GM12878 (cell line): ENCODE data around the gene NPSR1. TPM values are rescaled to one million over a fixed set of nuclear protein-coding genes. Genes with fewer than 3 reads are reported as not detected.

Source experiments
- ATAC-seq: fragments of 200-7000 bp; cut with Tn5 transposase; 3 replicates; pipeline ENCODE4 v1.9.1; 2020; ENCODE audit warnings: mild to moderate bottlenecking, moderate library complexity
- BruUV-seq: library from RNA; stranded (reverse); fragments of 400-500 nt; replicated peaks from 2 replicates; lab custom pipeline; 2021; lab: Mats Ljungman, UMichigan
- CTCF ChIA-PET: fragments of 300-600 bp; sonication (Branson Sonifier 250); formaldehyde crosslinking; extraction: SDS; loops from one replicate; lab custom pipeline; 2021; ENCODE audit warnings: inconsistent platforms; lab: Yijun Ruan, JAX
- POLR2A ChIA-PET: fragments of 350-600 bp; formaldehyde crosslinking; extraction: SDS; loops from one replicate; lab custom pipeline; 2021; ENCODE audit warnings: inconsistent platforms; lab: Charles Lee
- RAD21 ChIA-PET: fragments of 300-600 bp; sonication (Branson Sonifier 250); formaldehyde crosslinking; loops from one replicate; lab custom pipeline; 2023; ENCODE audit warnings: antibody characterized with exemption; ENCODE audit not compliant: unreplicated experiment; lab: Charles Lee
- SMC1A ChIA-PET: fragments of 300-600 bp; sonication (Branson Sonifier 250); formaldehyde crosslinking; loops from one replicate; lab custom pipeline; 2023; ENCODE audit not compliant: unreplicated experiment, uncharacterized antibody; lab: Charles Lee
- DNase-seq: peaks from one replicate; pipeline ENCODE4 v3.0.0-alpha.2; 2011; ENCODE audit warnings: low read depth, low spot score
- FAIRE-seq: peaks from 3 replicates; lab custom pipeline; 2011; peaks lifted over from hg19 to GRCh38; lab: Jason Lieb, UNC
- H2AFZ ChIP-seq: 2 replicates; pipeline ENCODE4 v1.6.0; 2011; ENCODE audit warnings: low read depth, low read length, control low read depth; ENCODE audit not compliant: control insufficient read depth
- H3K27ac ChIP-seq: 2 replicates; pipeline ENCODE4 v1.5.1; 2011; ENCODE audit warnings: control low read depth; ENCODE audit not compliant: control insufficient read depth, insufficient read depth
- H3K27me3 ChIP-seq, 2 experiments: replicated peaks in 1 of 2; 2 replicates each; pipeline versions ENCODE4 v1.6.0 to v1.6.1; 2011; ENCODE audit warnings: low read length in 1 of 2; ENCODE audit not compliant: control insufficient read depth in 2 of 2, insufficient read depth in 2 of 2
- H3K36me3 ChIP-seq, 2 experiments: 2 replicates each; pipeline ENCODE4 v1.5.1; 2011; ENCODE audit warnings: low read length in 1 of 2; ENCODE audit not compliant: control insufficient read depth in 2 of 2, insufficient read depth in 2 of 2
- H3K4me1 ChIP-seq: 2 replicates; pipeline ENCODE4 v1.6.1; 2011; ENCODE audit warnings: mild to moderate bottlenecking, low read length, moderate library complexity, mixed read lengths; ENCODE audit not compliant: control insufficient read depth, insufficient read depth
- H3K4me2 ChIP-seq: 2 replicates; pipeline ENCODE4 v1.6.0; 2011; ENCODE audit warnings: control low read depth; ENCODE audit not compliant: control insufficient read depth, insufficient read depth
- H3K4me3 ChIP-seq: fragments of 200-600 bp; sonication (generic); 2 replicates; pipeline ENCODE4 v1.5.1; 2016
- H3K79me2 ChIP-seq: 2 replicates; pipeline ENCODE4 v1.6.0; 2011; ENCODE audit warnings: low read length; ENCODE audit not compliant: control insufficient read depth, insufficient read depth
- H3K9ac ChIP-seq: 2 replicates; pipeline ENCODE4 v1.8.0; 2011; ENCODE audit warnings: low read length, control low read depth, mixed read lengths; ENCODE audit not compliant: control insufficient read depth, insufficient read depth
- H3K9me3 ChIP-seq: replicated peaks from 3 replicates; pipeline ENCODE4 v1.5.1; 2011; ENCODE audit warnings: mild to moderate bottlenecking, low read length; ENCODE audit not compliant: control insufficient read depth, insufficient read depth
- H4K20me1 ChIP-seq: 2 replicates; pipeline ENCODE4 v1.6.0; 2011; ENCODE audit not compliant: control insufficient read depth, insufficient read depth
- CBX5 ChIP-seq: sonication (generic); IDR thresholded peaks from 2 replicates; pipeline ENCODE4 v1.6.1; 2016; ENCODE audit warnings: low read depth, moderate library complexity, mild to moderate bottlenecking, inconsistent platforms
- CREB1 ChIP-seq: IDR thresholded peaks from 2 replicates; pipeline ENCODE4 v1.6.1; 2012; ENCODE audit warnings: low read depth, mild to moderate bottlenecking, inconsistent platforms
- MYB ChIP-seq: fragments of 150-350 bp; IDR thresholded peaks from 2 replicates; pipeline ENCODE4 v1.6.1; 2014; ENCODE audit warnings: mild to moderate bottlenecking, low read depth, low read length, borderline replicate concordance
- RB1 ChIP-seq: fragments of 450-650 bp; formaldehyde crosslinking; IDR thresholded peaks from 2 replicates; pipeline ENCODE4 v1.6.1; 2017; ENCODE audit warnings: mild to moderate bottlenecking, borderline replicate concordance
- SUZ12 ChIP-seq: fragments of 200-600 bp; sonication (generic); IDR thresholded peaks from one replicate; pipeline ENCODE4 v1.6.1; 2018; ENCODE audit warnings: antibody characterized with exemption, mild to moderate bottlenecking; ENCODE audit not compliant: unreplicated experiment
- TCF12 ChIP-seq: IDR thresholded peaks from 2 replicates; pipeline ENCODE4 v1.6.1; 2011; ENCODE audit warnings: low read depth, mild to moderate bottlenecking, low read length
- YBX1 ChIP-seq: fragments of 450-650 bp; IDR thresholded peaks from 2 replicates; pipeline ENCODE4 v1.6.1; 2016; ENCODE audit warnings: antibody characterized with exemption
- ZNF217 ChIP-seq: fragments of 450-650 bp; IDR thresholded peaks from 2 replicates; pipeline ENCODE4 v1.6.1; 2017; ENCODE audit warnings: antibody characterized with exemption, mild to moderate bottlenecking
- WGBS: methylation state at CpG from one replicate; pipeline ENCODE4 v1.1.6; 2016; ENCODE audit warnings: low lambda C conversion rate; ENCODE audit not compliant: insufficient replicate concordance, insufficient coverage; ENCODE audit errors: missing lambda C conversion rate; 5-methylcytosine and 5-hydroxymethylcytosine counted together
- in situ Hi-C: fragments of 300-500 bp; cut with MboI; formaldehyde crosslinking; loops from 9 replicates; pipeline ENCODE4 v1.14.3; 2018; ENCODE audit warnings: mixed read lengths
- intact Hi-C: fragments of 100-400 bp; cut with micrococcal nuclease; formaldehyde crosslinking; loops from one replicate; pipeline ENCODE4 v1.14.2; 2022; ENCODE audit not compliant: unreplicated experiment
- polyA plus RNA-seq, 11 experiments: library from polyadenylated mRNA; depleted of rRNA in 4 of 11; unstranded in 6 of 11; stranded (reverse) in 5 of 11; fragments of >200 nt; fragmentation: Nextera tagmentation in 4 of 11; fragmentation: Illumina TruSeq in 1 of 11; extraction: Ambion mirVana in 4 of 11; extraction: Trizol in 1 of 11; gene quantifications; 1 replicate in 1 of 11; 2 replicates in 10 of 11; pipeline versions ENCODE4 v1.2.1 to v1.2.3, GENCODE V29; 2011 to 2016; ENCODE audit warnings: inconsistent platforms in 2 of 11, missing spikeins in 2 of 11, low read depth in 1 of 11
- total RNA-seq, 4 experiments: library from RNA; depleted of rRNA in 3 of 4; stranded (reverse); fragments of >200 nt in 3 of 4; fragmentation: Illumina TruSeq in 1 of 4; extraction: Trizol in 1 of 4; gene quantifications; 2 replicates each; pipeline versions ENCODE4 v1.2.1 to v1.2.3, GENCODE V29; 2013 to 2021
- TF ChIP-seq, protein P1 (sequence below): fragments of 450-650 bp; formaldehyde crosslinking; IDR thresholded peaks from 2 replicates; pipeline ENCODE4 v1.4.0; 2020; ENCODE audit warnings: mild to moderate bottlenecking, moderate library complexity
- TF ChIP-seq, protein P2 (sequence below): fragments of 150-350 bp; IDR thresholded peaks from 2 replicates; pipeline ENCODE4 v1.6.1; 2014; ENCODE audit warnings: mild to moderate bottlenecking, low read depth, low read length
- TF ChIP-seq, protein P3 (sequence below): IDR thresholded peaks from 2 replicates; pipeline ENCODE4 v1.6.1; 2011; ENCODE audit warnings: mild to moderate bottlenecking, low read depth, low read length, moderate library complexity; ENCODE audit not compliant: insufficient replicate concordance

Gene NPSR1
- total and polyA plus RNA-seq, 10 of the 15 experiments (the other 5 are each of a cell fraction or from before 2014, with no cell fraction given): 0.20 TPM; not detected in 9

DNA sequence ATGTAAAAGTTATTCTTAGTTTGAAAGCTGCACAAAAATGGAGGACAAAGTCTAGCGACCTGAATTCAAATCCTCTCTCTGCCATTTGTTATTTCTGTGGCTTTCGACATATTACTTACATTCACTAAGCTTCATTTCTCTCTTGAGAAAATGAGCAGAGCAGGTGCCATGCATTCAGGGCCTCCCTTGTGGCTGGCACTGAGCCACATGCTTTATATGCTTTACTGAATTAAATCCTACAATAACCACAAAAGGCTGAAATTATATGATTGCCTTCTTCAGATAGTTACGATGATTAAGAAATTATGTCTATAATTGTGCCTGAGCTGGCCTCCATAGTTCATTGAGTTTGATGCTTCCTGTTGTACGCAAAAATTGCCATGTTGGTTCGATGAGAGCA lies 98.7 kb downstream of the NPSR1 start:
- WGBS: 38% methylated on average over 5 of the region's 5 CpGs
- in situ Hi-C loops: no loop called here
- FAIRE-seq: no peak

DNA sequence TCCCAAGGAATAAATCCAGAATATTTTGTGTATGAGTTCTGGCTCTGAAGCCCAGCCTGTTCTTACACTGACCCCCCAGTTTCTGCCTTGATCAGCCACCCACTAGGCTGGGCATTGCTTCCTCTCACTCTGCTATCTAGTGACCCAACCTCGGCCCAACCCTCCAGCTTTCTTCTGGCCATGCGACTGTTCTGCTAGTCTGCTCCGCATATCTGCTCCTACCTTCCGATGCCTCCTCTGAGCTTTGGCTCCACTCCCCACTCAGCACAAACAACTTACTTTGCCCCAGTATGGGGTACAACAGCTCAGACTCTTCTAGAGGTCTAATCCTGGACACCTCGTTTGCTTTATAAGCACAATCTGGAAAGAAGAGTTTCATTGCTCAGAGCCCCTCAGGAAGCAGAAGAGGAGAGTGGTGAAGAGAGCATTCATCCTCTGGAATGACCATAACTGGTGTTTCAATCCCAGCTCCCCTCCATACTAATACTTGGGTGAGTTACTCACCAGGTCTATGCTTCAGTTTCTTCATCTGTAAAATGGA lies 99.6 kb downstream of the NPSR1 start:
- RAD21 ChIA-PET: interaction anchor here (0.6 to 16.3 kb wide), 24 partner anchors 10 to 970 kb away, joined by 3 to 362 read pairs (median 4); no protein-coding TSS in a partner anchor
- POLR2A ChIA-PET: interaction anchor here (0.9 to 4.8 kb wide), 11 partner anchors 8 to 967 kb away, joined by 3 to 38 read pairs (median 6); no protein-coding TSS in a partner anchor
- TF ChIP-seq, protein P1, sequence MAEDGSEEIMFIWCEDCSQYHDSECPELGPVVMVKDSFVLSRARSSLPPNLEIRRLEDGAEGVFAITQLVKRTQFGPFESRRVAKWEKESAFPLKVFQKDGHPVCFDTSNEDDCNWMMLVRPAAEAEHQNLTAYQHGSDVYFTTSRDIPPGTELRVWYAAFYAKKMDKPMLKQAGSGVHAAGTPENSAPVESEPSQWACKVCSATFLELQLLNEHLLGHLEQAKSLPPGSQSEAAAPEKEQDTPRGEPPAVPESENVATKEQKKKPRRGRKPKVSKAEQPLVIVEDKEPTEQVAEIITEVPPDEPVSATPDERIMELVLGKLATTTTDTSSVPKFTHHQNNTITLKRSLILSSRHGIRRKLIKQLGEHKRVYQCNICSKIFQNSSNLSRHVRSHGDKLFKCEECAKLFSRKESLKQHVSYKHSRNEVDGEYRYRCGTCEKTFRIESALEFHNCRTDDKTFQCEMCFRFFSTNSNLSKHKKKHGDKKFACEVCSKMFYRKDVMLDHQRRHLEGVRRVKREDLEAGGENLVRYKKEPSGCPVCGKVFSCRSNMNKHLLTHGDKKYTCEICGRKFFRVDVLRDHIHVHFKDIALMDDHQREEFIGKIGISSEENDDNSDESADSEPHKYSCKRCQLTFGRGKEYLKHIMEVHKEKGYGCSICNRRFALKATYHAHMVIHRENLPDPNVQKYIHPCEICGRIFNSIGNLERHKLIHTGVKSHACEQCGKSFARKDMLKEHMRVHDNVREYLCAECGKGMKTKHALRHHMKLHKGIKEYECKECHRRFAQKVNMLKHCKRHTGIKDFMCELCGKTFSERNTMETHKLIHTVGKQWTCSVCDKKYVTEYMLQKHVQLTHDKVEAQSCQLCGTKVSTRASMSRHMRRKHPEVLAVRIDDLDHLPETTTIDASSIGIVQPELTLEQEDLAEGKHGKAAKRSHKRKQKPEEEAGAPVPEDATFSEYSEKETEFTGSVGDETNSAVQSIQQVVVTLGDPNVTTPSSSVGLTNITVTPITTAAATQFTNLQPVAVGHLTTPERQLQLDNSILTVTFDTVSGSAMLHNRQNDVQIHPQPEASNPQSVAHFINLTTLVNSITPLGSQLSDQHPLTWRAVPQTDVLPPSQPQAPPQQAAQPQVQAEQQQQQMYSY (CRISPR knock-in tag): no peak
- TF ChIP-seq, protein P2, sequence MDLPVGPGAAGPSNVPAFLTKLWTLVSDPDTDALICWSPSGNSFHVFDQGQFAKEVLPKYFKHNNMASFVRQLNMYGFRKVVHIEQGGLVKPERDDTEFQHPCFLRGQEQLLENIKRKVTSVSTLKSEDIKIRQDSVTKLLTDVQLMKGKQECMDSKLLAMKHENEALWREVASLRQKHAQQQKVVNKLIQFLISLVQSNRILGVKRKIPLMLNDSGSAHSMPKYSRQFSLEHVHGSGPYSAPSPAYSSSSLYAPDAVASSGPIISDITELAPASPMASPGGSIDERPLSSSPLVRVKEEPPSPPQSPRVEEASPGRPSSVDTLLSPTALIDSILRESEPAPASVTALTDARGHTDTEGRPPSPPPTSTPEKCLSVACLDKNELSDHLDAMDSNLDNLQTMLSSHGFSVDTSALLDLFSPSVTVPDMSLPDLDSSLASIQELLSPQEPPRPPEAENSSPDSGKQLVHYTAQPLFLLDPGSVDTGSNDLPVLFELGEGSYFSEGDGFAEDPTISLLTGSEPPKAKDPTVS: no peak
- TF ChIP-seq CREB1 (no peak), YBX1 (no peak)
- TF ChIP-seq, protein P3, sequence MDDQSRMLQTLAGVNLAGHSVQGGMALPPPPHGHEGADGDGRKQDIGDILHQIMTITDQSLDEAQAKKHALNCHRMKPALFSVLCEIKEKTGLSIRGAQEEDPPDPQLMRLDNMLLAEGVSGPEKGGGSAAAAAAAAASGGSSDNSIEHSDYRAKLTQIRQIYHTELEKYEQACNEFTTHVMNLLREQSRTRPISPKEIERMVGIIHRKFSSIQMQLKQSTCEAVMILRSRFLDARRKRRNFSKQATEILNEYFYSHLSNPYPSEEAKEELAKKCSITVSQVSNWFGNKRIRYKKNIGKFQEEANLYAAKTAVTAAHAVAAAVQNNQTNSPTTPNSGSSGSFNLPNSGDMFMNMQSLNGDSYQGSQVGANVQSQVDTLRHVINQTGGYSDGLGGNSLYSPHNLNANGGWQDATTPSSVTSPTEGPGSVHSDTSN: no peak

More for the DNA sequence above, 98.7 kb downstream of the NPSR1 start:
- BruUV-seq: no TSS peak
- ATAC-seq: no peak
- DNase-seq: no peak
- RAD21 ChIA-PET: interaction anchor here (1.2 to 16.3 kb wide), 9 partner anchors 10 to 971 kb away, joined by 3 to 362 read pairs (median 8); no protein-coding TSS in a partner anchor
- Histone ChIP-seq H3K9me3 (no peaks in the 10 kb centered on the region), H3K4me1 (no peaks in the 10 kb centered on the region), H2AFZ (no peak overlapping the region), H3K4me2 (no peak overlapping the region), H3K27me3 (no peaks in the 10 kb centered on the region), H3K79me2 (no peaks in the 10 kb centered on the region), H3K27ac (no peak overlapping the region), H3K9ac (no peak overlapping the region), H3K36me3 (no peaks in the 10 kb centered on the region), H3K4me3 (no peak overlapping the region), H4K20me1 (no peaks in the 10 kb centered on the region)
- CTCF ChIA-PET: interaction anchor here (1.4 to 5.1 kb wide), 10 partner anchors 9 to 436 kb away, joined by 3 to 92 read pairs (median 12); no protein-coding TSS in a partner anchor
- POLR2A ChIA-PET: interaction anchor here (1.0 to 4.8 kb wide), 8 partner anchors 10 to 968 kb away, joined by 3 to 38 read pairs (median 14); no protein-coding TSS in a partner anchor
- SMC1A ChIA-PET: interaction anchor here (0.8 to 5.1 kb wide), 17 partner anchors 10 to 973 kb away, joined by 3 to 107 read pairs (median 10); no protein-coding TSS in a partner anchor
- intact Hi-C loops: loop anchor here (10.0 kb wide), 1 partner anchor 968 kb away; no protein-coding TSS in a partner anchor
- TF ChIP-seq SUZ12: no peak
- TF ChIP-seq RB1: no peak
- TF ChIP-seq ZNF217: no peak
- TF ChIP-seq TCF12: no peak
- TF ChIP-seq CBX5: no peak
- no peak for TF ChIP-seq MYB

More for the DNA sequence above, 99.6 kb downstream of the NPSR1 start:
- no peaks in the 10 kb centered on the region for H3K79me2 ChIP-seq
- no peaks in the 10 kb centered on the region for H3K9me3 ChIP-seq
- peak; percentile 17 for ATAC-seq
- H3K4me1 ChIP-seq: no peaks in the 10 kb centered on the region
- WGBS: 52% methylated on average over 5 of the region's 5 CpGs
- no peak overlapping the region for H3K27ac ChIP-seq
- TSS peak; percentile 84 for BruUV-seq
- SMC1A ChIA-PET: interaction anchor here (0.8 to 5.1 kb wide), 26 partner anchors 10 to 277 kb away, joined by 3 to 107 read pairs (median 5); no protein-coding TSS in a partner anchor
- FAIRE-seq: no peak
- in situ Hi-C loops (no loop called here), intact Hi-C loops (loop anchor here (2.0 to 10.0 kb wide), 4 partner anchors 65 to 967 kb away; no protein-coding TSS in a partner anchor)
- no peak overlapping the region for H2AFZ ChIP-seq
- CTCF ChIA-PET: interaction anchor here (0.8 to 5.1 kb wide), 18 partner anchors 10 to 762 kb away, joined by 3 to 92 read pairs (median 5); no protein-coding TSS in a partner anchor
- no peak overlapping the region for H3K4me3 ChIP-seq
- H4K20me1 ChIP-seq: no peaks in the 10 kb centered on the region
- H3K9ac ChIP-seq: no peak overlapping the region
- no peaks in the 10 kb centered on the region for H3K27me3 ChIP-seq
- DNase-seq: no peak
- no peaks in the 10 kb centered on the region for H3K36me3 ChIP-seq
- H3K4me2 ChIP-seq: no peak overlapping the region
